Epithelial cell of esophagus (primary cell): ENCODE data around the gene DSC2.
"Not testable (repeated sequence)": the region's sequence is repeated elsewhere in the genome, so short reads cannot be mapped to it uniquely, and the experiment has no call there.

Source experiments
- DNase-seq: peaks from one replicate; pipeline ENCODE4 v3.0.0; 2010; ENCODE audit warnings: low read depth
- H3K4me3 ChIP-seq: 2 replicates; pipeline ENCODE4 v1.5.1; 2011; ENCODE audit warnings: mild to moderate bottlenecking, low read length, control low read depth
- CTCF ChIP-seq: IDR thresholded peaks from 2 replicates; pipeline ENCODE4 v1.5.1; 2011; ENCODE audit warnings: low read depth, mild to moderate bottlenecking, low read length, control low read depth, inconsistent platforms; ENCODE audit not compliant: insufficient read depth; ENCODE audit errors: missing control alignments

DSC2 gene

GRCh38 chr18:31041271-31042083, 60.7 kb downstream of the DSC2 start:
- peak overlapping the region; percentile 86 for H3K4me3 ChIP-seq
- no peak for TF ChIP-seq CTCF
- peak; percentile 51 for DNase-seq

GRCh38 chr18:31040686-31041270, 61.4 kb downstream of the DSC2 start:
- DNase-seq = peak; percentile 56
- no peak for TF ChIP-seq CTCF
- peak overlapping the region; percentile 86 for H3K4me3 ChIP-seq

- no peak for TF ChIP-seq CTCF
- peak; percentile 77 for DNase-seq
- peak overlapping the region; percentile 86 for H3K4me3 ChIP-seq
Observed at GRCh38 chr18:31039426-31039825, 62.8 kb downstream of the DSC2 start.

- DNase-seq, H3K4me3 ChIP-seq: not testable (repeated sequence)
Observed at GRCh38 chr18:31037686-31038085, 64.5 kb downstream of the DSC2 start.

- no peak for DNase-seq
- H3K4me3 ChIP-seq = no peak overlapping the region
- no peak for TF ChIP-seq CTCF
Observed at GRCh38 chr18:31034541-31034940, 67.7 kb downstream of the DSC2 start.

- TF ChIP-seq CTCF = no peak
- H3K4me3 ChIP-seq = no peak overlapping the region
- DNase-seq = no peak
Observed at GRCh38 chr18:31030574-31031278, 71.5 kb downstream of the DSC2 start.

GRCh38 chr18:31015715-31016434, 86.3 kb downstream of the DSC2 start:
- no peak for TF ChIP-seq CTCF
- DNase-seq = no peak
- H3K4me3 ChIP-seq = no peak overlapping the region

GRCh38 chr18:31011455-31011854, 90.8 kb downstream of the DSC2 start:
- H3K4me3 ChIP-seq = not testable (repeated sequence)
- DNase-seq = peak; percentile 95
